NCI-H774 (cell line): ENCODE results near the gene SENP1.

Experiments used
- DNase-seq: peaks from one replicate; lab custom pipeline; 2025; lab: John Stamatoyannopoulos, UW

The SENP1 gene

DNA sequence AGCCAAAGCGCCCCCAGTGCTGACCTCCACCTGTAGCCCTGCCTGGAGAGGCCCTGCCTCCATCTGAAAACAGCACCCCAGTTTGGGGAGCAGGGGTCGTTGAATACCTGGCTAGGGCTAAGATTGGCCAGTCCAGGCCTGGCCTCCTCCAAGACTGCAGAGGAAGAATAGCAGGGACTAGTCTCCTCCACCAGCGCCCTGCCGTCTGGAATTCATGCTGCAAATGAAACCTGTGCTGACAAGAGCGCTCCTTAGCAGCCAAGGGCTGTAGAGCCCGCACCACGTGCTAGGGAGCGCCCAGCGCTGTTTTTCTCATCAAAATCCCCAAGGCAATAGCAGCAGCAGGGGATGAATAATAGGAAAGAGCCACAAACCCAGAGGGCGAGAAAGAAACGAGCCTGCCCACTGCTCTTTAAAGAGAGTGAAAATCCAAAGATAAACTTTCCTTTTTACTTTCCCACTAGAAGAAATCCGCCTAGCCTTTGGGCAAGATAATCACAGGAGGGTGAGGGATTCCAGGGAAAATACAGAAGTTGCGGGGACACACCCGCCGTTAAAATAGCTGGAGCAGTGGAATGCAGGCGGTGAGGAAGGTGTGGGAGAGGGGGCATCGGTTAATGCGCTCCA is 104.9 kb downstream of the SENP1 start:
- no peak for DNase-seq

DNA sequence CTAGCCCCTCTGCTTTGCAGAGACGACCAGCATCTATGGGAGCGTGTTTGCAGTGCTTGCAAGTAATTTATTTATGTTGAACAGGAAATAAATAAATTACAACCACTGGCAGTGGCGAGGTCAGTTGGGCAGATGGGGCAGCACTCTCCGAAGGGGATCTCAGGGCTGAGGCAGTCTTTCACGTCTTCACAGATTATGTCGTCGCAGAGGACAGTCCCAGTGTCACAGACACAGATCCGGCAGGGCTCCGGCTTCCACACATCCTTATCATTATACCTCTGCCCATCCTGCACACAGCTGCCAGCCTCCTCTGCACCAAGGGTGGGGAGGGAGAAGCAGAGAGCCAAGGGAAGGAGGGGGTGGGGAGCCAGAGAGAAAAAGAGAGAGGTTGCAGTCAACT is 106.1 kb downstream of the SENP1 start:
- DNase-seq: no peak

DNA sequence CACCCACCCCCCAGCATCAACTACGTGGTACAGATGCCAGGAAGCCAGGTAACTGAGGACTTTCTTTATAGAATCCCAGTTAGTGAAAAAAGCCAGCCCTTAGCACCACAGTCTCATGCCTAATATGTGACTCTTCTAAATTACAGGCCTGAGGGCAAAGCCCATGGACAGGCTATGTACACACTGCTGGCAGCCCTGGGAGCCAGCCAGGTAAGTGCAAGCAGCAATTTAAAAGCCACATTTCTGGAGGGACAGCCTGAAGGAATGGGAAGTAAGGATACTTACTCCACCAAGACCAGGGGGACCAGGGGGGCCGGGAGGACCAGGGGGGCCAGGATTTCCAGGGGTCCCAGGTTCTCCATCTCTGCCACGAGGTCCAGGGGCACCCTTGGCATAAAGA is 108.6 kb downstream of the SENP1 start:
- DNase-seq: no peak

DNA sequence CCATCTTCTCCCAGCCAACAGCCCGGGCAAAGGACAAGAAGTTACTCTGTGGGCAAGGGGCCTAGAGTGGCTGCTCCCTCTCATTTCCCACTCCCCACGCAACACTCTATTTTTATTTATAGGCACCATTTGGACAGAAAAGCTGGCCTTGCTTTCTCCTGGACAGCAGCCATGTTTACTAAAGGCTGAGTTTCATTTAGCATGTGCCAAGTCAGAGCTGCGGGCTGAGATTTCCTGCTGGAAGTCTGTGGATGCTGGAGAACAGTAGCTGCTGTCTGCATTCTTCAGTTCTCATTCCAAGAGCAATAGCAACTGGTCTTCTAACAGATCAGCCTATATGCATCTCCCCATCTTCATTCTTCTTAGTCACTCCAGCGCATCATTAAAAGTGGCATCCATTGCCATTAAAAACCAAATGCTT is 109.9 kb downstream of the SENP1 start:
- no peak for DNase-seq

DNA sequence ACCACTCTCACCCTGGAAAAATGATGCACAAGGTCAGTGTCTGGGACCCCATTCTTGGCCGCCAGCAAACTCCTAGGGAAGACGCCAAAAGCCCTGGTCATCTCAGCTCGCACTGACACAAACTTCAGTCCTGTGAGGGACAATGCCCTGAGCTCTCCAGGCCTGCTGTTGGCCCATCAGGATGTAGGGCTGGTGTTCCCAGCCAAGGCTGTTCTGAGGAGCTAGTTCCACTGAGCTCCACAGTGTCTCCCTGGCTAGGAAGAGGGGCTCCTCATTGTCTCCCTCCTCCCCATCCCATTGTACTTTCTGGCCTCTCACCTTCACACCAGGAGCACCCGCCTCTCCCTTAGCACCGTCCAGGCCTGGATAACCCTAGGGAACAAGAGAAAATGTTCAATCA is 112.4 kb downstream of the SENP1 start:
- no peak for DNase-seq
